Keratinocyte (primary cell): Measurements from ENCODE around the gene SNRNP35. TPM values are rescaled to one million over a fixed set of nuclear protein-coding genes. Genes with fewer than 3 reads are reported as not detected.

ENCODE experiments used
- DNase-seq: peaks from one replicate; pipeline ENCODE4 v3.0.0-alpha.2; 2011; ENCODE audit warnings: low read depth, missing footprints, low spot score
- FAIRE-seq: peaks from 2 replicates; lab custom pipeline; 2011; peaks lifted over from hg19 to GRCh38; lab: Jason Lieb, UNC
- H2AFZ ChIP-seq: 2 replicates; pipeline ENCODE4 v1.6.0; 2012; ENCODE audit warnings: low read length, control low read depth, inconsistent platforms; ENCODE audit not compliant: control insufficient read depth
- H3K27ac ChIP-seq: 2 replicates; pipeline ENCODE4 v1.5.1; 2011; ENCODE audit warnings: low read length; ENCODE audit not compliant: control insufficient read depth, insufficient read depth
- H3K27me3 ChIP-seq: 3 replicates; pipeline ENCODE4 v1.6.0; 2011; ENCODE audit warnings: low read length; ENCODE audit not compliant: control insufficient read depth, insufficient read depth; ENCODE audit errors: extremely low read depth
- H3K36me3 ChIP-seq, 2 experiments: 2 replicates in 1 of 2; 3 replicates in 1 of 2; pipeline ENCODE4 v1.5.1; 2011; ENCODE audit warnings: low read length in 2 of 2, mild to moderate bottlenecking in 1 of 2; ENCODE audit not compliant: control insufficient read depth in 2 of 2, insufficient read depth in 2 of 2; ENCODE audit errors: extremely low read depth in 1 of 2
- H3K4me1 ChIP-seq: 3 replicates; pipeline ENCODE4 v1.5.1; 2011; ENCODE audit warnings: low read length; ENCODE audit not compliant: control insufficient read depth, insufficient read depth; ENCODE audit errors: extremely low read depth
- H3K4me2 ChIP-seq: 3 replicates; pipeline ENCODE4 v1.6.0; 2011; ENCODE audit warnings: low read depth, low read length; ENCODE audit not compliant: control insufficient read depth, insufficient read depth; ENCODE audit errors: extremely low read depth
- H3K4me3 ChIP-seq, 3 experiments: fragments of 200-600 bp in 1 of 3; sonication (generic) in 1 of 3; 2 replicates in 2 of 3; 3 replicates in 1 of 3; pipeline ENCODE4 v1.5.1; 2011 to 2016; ENCODE audit warnings: low read length in 3 of 3, mild to moderate bottlenecking in 3 of 3, control low read depth in 2 of 3, inconsistent platforms in 1 of 3, low read depth in 1 of 3, mixed read lengths in 1 of 3, mixed run types in 1 of 3, moderate library complexity in 1 of 3; ENCODE audit not compliant: control insufficient read depth in 2 of 3, insufficient read depth in 2 of 3; ENCODE audit errors: extremely low read depth in 1 of 3
- H3K79me2 ChIP-seq: 2 replicates; pipeline ENCODE4 v1.6.0; 2012; ENCODE audit warnings: low read length; ENCODE audit not compliant: control insufficient read depth, insufficient read depth
- H3K9ac ChIP-seq: 3 replicates; pipeline ENCODE4 v1.6.0; 2011; ENCODE audit warnings: low read length; ENCODE audit not compliant: control insufficient read depth, insufficient read depth; ENCODE audit errors: extremely low read depth
- H3K9me1 ChIP-seq: 3 replicates; pipeline ENCODE4 v1.6.0; 2011; ENCODE audit warnings: low read length; ENCODE audit not compliant: control insufficient read depth, insufficient read depth; ENCODE audit errors: extremely low read depth
- H3K9me3 ChIP-seq: 2 replicates; pipeline ENCODE4 v1.5.1; 2012; ENCODE audit warnings: low read depth, low read length; ENCODE audit not compliant: control insufficient read depth
- H4K20me1 ChIP-seq: 3 replicates; pipeline ENCODE4 v1.6.0; 2011; ENCODE audit warnings: low read length; ENCODE audit not compliant: control insufficient read depth, insufficient read depth; ENCODE audit errors: extremely low read depth
- EZH2 ChIP-seq: IDR thresholded peaks from one replicate; pipeline ENCODE4 v1.6.1; 2012; ENCODE audit warnings: inconsistent platforms, mild to moderate bottlenecking, low read length, moderate library complexity
- dilution Hi-C: fragments of 300-500 bp; cut with MboI; formaldehyde crosslinking; loops from one replicate; pipeline ENCODE4 v1.7.0; 2020; ENCODE audit warnings: low sequenced_read_pairs; ENCODE audit not compliant: extremely low pct_ligation_motif_present
- polyA plus RNA-seq, 5 experiments: library from polyadenylated mRNA; depleted of rRNA in 3 of 5; stranded (reverse) in 3 of 5; stranded (forward) in 1 of 5; unstranded in 1 of 5; fragments of >200 nt; gene quantifications; 1 replicate in 1 of 5; 2 replicates in 3 of 5; 3 replicates in 1 of 5; pipeline versions ENCODE4 v1.2.1 to v1.2.3, GENCODE V29; 2011 to 2012; ENCODE audit warnings: missing spikeins in 2 of 5, low read depth in 1 of 5, low replicate concordance in 1 of 5
- TF ChIP-seq, protein P1 (sequence below), 3 experiments: IDR thresholded peaks in 1 of 3; conservative IDR thresholded peaks in 1 of 3; optimal IDR thresholded peaks in 1 of 3; 2 replicates in 2 of 3; 3 replicates in 1 of 3; pipeline versions ENCODE3 to v1.5.1; 2011; ENCODE audit warnings: low read length in 3 of 3, mild to moderate bottlenecking in 3 of 3, moderate library complexity in 2 of 3, control low read depth in 1 of 3, inconsistent platforms in 1 of 3; ENCODE audit not compliant: insufficient read depth in 2 of 3; ENCODE audit errors: extremely low read depth in 1 of 3

The SNRNP35 gene
- polyA plus RNA-seq, 1 donor (not counting 4 experiments of a cell fraction or from before 2014, with no cell fraction given): 15.2 TPM

DNA sequence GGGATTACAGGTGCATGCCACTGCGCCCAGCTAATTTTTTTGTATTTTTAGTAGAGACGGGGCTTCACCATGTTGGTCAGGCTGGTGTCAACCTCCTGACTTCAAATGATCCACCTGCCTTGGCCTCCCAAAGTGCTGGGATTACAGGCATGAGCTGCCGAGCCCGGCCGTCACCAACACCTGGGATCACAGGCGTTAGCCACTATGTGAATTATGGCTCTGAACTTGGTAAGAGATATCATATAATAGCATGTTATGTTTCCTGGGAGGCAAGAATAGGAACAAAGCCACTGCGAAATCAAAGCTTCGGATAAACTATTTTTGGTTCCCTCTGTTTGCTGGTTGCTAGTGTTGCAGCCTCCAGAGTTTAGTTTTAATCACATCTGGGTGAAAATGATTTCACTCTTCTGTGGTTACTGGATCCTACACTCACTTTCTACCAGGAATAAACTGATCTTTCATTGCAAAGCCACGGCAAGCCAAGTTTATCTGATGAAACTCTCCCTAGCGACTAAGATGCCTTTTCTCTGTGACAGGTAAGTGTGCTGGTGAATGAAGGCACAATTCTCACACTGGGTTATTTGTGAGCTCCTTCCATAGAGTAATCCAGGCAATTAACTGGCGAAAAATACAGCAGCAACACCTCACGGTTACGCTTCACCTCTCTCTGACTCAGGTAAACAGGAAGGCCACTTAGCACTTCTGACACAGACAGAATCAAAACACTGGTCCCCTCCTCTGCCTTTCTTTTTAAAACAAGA lies 16.7 kb downstream of the SNRNP35 start:
- no peaks in the 10 kb centered on the region for H3K9me1 ChIP-seq
- H3K9ac ChIP-seq: no peak overlapping the region
- no peak overlapping the region for H3K4me3 ChIP-seq
- no peaks in the 10 kb centered on the region for H3K9me3 ChIP-seq
- FAIRE-seq (no peak), DNase-seq (no peak)
- dilution Hi-C loops: no loop called here
- TF ChIP-seq EZH2: no peak
- H3K27me3 ChIP-seq: no peaks in the 10 kb centered on the region
- no peak overlapping the region for H2AFZ ChIP-seq
- H3K4me2 ChIP-seq: no peak overlapping the region
- H3K4me1 ChIP-seq: no peaks in the 10 kb centered on the region
- H3K79me2 ChIP-seq: no peaks in the 10 kb centered on the region
- no peaks in the 10 kb centered on the region for H4K20me1 ChIP-seq
- peaks cover 25 to 30% of the 10 kb centered on the region in 2 experiments for H3K36me3 ChIP-seq
- no peak overlapping the region for H3K27ac ChIP-seq

DNA sequence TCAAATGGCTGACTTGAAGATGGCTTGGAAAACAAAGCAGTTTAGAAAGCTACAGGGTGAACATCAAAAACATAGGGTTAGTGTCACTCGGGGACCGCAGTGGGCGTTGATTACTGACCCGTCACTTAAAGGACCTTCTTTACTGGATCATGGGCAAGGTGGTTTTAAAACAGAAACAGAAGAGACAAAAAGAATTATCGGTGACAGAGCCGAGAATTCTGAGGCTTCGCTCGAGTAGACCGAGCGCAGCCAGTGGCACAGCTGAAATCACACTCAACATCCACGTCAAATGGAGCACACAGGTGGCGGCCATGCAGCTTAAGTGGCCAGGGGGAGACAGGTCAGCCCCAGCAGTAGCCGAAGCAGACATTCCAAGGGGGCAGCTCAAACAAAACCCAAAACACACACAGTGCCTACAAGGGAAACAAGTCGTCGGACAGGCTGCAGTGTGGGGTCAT lies 17.3 kb downstream of the SNRNP35 start:
- no peaks in the 10 kb centered on the region for H4K20me1 ChIP-seq
- no peaks in the 10 kb centered on the region for H3K9me1 ChIP-seq
- H3K36me3 ChIP-seq: peaks cover 26 to 32% of the 10 kb centered on the region in 2 experiments
- no peaks in the 10 kb centered on the region for H3K79me2 ChIP-seq
- no peak overlapping the region for H3K4me2 ChIP-seq
- H3K4me1 ChIP-seq: no peaks in the 10 kb centered on the region
- no peaks in the 10 kb centered on the region for H3K9me3 ChIP-seq
- no peak for DNase-seq
- no peak overlapping the region for H3K27ac ChIP-seq
- no peak overlapping the region for H3K4me3 ChIP-seq
- H3K27me3 ChIP-seq: no peaks in the 10 kb centered on the region
- FAIRE-seq: no peak
- H3K9ac ChIP-seq: no peak overlapping the region
- H2AFZ ChIP-seq: no peak overlapping the region
- TF ChIP-seq EZH2: no peak
- dilution Hi-C loops: no loop called here

DNA sequence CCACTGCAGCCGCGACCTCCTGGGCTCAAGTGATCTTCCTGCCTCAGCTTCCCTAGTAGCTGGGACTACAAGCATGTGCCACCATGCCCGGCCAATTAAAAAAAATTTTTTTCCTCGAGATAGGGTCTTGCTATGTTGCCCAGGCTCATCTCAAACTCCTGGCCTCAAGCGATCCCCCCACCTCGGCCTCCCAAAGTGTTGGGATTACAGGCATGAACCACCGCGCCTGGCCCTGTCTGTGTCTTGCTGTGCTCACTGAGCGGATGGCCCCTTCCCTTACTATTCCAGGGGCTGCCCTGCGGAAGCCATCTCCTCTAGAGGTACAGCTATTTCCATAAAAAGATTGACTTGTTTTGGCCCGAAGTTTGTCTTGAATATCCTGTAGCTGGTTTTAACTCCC lies 20.1 kb downstream of the SNRNP35 start:
- H4K20me1 ChIP-seq: no peaks in the 10 kb centered on the region
- H3K4me1 ChIP-seq: no peaks in the 10 kb centered on the region
- no peaks in the 10 kb centered on the region for H3K79me2 ChIP-seq
- H3K36me3 ChIP-seq: peaks cover 10 to 23% of the 10 kb centered on the region in 2 experiments
- dilution Hi-C loops: no loop called here
- H3K9ac ChIP-seq: no peak overlapping the region
- no peaks in the 10 kb centered on the region for H3K9me1 ChIP-seq
- DNase-seq (no peak), FAIRE-seq (no peak)
- H3K9me3 ChIP-seq: no peaks in the 10 kb centered on the region
- no peak overlapping the region for H2AFZ ChIP-seq
- no peak overlapping the region for H3K27ac ChIP-seq
- H3K4me3 ChIP-seq: no peak overlapping the region
- no peaks in the 10 kb centered on the region for H3K27me3 ChIP-seq
- H3K4me2 ChIP-seq: no peak overlapping the region
- no peak for TF ChIP-seq EZH2
- TF ChIP-seq, protein P1, sequence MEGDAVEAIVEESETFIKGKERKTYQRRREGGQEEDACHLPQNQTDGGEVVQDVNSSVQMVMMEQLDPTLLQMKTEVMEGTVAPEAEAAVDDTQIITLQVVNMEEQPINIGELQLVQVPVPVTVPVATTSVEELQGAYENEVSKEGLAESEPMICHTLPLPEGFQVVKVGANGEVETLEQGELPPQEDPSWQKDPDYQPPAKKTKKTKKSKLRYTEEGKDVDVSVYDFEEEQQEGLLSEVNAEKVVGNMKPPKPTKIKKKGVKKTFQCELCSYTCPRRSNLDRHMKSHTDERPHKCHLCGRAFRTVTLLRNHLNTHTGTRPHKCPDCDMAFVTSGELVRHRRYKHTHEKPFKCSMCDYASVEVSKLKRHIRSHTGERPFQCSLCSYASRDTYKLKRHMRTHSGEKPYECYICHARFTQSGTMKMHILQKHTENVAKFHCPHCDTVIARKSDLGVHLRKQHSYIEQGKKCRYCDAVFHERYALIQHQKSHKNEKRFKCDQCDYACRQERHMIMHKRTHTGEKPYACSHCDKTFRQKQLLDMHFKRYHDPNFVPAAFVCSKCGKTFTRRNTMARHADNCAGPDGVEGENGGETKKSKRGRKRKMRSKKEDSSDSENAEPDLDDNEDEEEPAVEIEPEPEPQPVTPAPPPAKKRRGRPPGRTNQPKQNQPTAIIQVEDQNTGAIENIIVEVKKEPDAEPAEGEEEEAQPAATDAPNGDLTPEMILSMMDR (optimal IDR thresholded peaks at IDR 0.05 in 1 of 3, IDR thresholded peaks at IDR 0.05 in 1 of 3, conservative IDR thresholded peaks at IDR 0.05 in 1 of 3; ENCODE audit: extremely low read depth in 1 of 3, insufficient read depth in 2 of 3, low read length in 3 of 3): no peak
